Epithelial cell of prostate (primary cell): ENCODE measurements around the gene LAMTOR2.
A peak's percentile ranks its signal among the peaks of the same experiment; 100 is the strongest.
"Not testable (repeated sequence)": the region's sequence is repeated elsewhere in the genome, so short reads cannot be mapped to it uniquely, and the experiment has no call there.

ENCODE experiments used
- DNase-seq: peaks from one replicate; pipeline ENCODE4 v3.0.0-alpha.2; 2011; ENCODE audit warnings: low read depth, low spot score
- H3K27ac ChIP-seq: fragments of 450-650 bp; 2 replicates; pipeline ENCODE4 v1.5.1; 2017; ENCODE audit warnings: mild to moderate bottlenecking

LAMTOR2 gene

DNA sequence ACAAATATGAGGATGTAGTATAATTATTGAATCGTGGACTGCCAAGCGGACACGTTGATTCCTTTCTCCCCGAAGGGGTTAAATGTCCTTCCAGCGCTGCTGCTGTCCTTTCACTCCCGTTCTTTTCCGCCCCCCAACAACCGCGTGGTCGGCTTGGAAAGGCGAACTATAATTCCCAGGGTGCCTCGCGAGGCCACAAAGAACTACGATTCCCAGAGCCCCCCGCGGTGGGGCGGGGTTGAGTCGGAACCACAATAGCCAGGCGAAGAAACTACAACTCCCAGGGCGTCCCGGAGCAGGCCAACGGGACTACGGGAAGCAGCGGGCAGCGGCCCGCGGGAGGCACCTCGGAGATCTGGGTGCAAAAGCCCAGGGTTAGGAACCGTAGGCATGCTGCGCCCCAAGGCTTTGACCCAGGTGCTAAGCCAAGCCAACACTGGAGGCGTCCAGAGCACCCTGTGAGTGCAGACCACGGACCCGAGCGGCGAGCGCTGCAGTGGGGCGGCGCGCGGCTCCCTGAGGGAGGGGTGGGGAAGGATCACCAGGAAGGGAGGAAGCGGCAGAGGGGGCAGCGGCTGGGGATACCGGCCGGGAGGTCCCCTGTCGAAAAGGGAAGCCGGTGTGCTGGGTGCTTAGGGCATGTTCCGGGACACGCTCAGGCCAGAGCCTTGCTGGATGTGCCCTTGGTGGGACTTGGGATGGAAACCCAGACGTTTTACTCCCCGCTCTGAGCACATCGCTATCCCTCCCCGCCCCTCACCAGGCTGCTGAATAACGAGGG, at the start of gene LAMTOR2:
TSS of gene LAMTOR2 (plus strand) at position 283 of the 781 bp plus-strand sequence. CDS start at position 391, 108 bp downstream.
- DNase-seq, result peak; percentile 68
- peak within 1 kb of the TSS; percentile 90 for H3K27ac ChIP-seq

- no peak overlapping the region for H3K27ac ChIP-seq
- no peak for DNase-seq
Observed at GRCh38 chr1:156004843-156005584, 49.6 kb upstream of the LAMTOR2 start.

- DNase-seq, result no peak
- peak overlapping the region; percentile 37 for H3K27ac ChIP-seq
Observed at GRCh38 chr1:156006666-156007376, 47.8 kb upstream of the LAMTOR2 start.

DNA sequence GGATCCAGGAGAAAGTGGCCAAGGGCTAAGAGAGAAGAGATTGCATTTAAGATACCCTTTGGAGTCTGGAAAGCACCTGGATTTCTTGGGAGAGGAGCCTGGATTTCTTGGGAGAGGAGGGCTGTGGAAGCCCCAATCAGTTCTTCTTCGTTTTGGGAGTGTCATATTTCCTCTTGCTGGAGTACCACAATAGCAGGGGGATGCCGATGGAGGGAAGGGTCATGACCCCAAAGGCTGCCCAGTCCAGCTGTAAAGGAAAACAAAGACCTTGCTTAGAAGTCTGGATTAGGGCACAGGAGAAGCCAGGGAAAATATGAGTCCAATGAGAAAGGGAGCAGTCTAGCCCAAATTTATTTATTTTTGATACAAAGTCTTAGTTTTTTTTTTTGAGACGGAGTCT, 45.2 kb upstream of the LAMTOR2 start:
- no peak overlapping the region for H3K27ac ChIP-seq
- no peak for DNase-seq

DNA sequence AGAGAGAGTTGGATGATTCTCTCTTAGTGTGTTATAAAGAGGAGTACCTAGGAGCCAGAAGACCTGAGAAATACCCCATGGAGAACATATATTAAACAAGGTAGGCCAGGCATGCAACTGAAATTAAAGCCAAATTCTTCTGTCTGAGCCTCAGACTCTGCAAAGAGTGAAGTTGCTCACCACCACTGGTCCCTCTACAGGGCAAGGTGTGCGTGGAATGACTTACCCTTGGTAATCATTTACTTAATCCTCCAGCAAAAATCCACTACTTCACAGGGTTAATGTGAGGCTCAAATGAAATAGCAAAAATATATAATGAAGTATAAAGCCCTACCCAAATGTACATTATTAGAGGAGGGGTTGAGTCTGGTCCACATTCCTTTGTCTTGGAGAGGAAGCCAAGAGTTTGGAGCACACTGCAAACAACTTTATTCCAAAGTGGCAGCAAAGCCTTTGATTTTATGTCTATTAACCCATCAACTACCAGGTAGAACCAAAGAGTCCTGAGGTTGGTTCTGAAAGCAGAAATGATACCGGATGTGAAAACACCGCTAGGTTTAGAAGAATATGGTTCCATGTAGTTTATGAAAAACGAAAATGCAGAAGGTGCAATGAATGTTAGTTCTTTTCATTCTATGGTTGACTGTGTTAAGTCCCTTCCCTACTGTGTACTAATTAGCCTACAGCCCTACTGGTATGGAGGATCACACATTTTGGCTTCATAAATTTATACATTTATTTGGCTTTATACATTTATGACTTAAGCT, 42.3 kb upstream of the LAMTOR2 start:
- DNase-seq, result no peak
- H3K27ac ChIP-seq, result no peak overlapping the region

GRCh38 chr1:156014829-156015228, 39.8 kb upstream of the LAMTOR2 start:
- no peak overlapping the region for H3K27ac ChIP-seq
- DNase-seq, result no peak

- no peak overlapping the region for H3K27ac ChIP-seq
- no peak for DNase-seq
Observed at GRCh38 chr1:156019946-156020292, 34.7 kb upstream of the LAMTOR2 start.

GRCh38 chr1:156020293-156021092, 34.1 kb upstream of the LAMTOR2 start, which contains the start of gene SSR2:
Gene SSR2, minus strand, starts transcription at chr1:156020951. Its CDS starts 784 bp downstream, at chr1:156020167.
- H3K27ac ChIP-seq, result peak within 1 kb of the TSS; percentile 46
- peak; percentile 54 for DNase-seq

DNA sequence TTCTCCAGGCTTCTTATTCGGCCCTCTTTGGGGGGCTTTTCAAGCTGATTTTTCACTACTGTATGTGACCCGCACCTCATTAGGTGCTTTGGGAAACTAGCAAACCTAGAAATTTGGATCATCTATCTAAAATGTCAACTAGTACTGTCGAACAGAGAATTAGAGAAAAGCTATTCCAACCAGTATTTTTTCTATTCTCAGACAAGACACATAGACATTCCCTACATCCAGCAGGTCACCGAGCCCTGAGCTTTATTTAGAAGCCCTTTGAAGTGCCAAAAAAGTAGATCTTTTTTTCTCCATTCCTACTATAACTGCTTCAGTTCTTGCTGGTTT, 33.5 kb upstream of the LAMTOR2 start:
- no peak for DNase-seq
- H3K27ac ChIP-seq, result no peak overlapping the region

GRCh38 chr1:156021954-156022353, 32.6 kb upstream of the LAMTOR2 start:
- no peak for DNase-seq
- H3K27ac ChIP-seq, result no peak overlapping the region

DNA sequence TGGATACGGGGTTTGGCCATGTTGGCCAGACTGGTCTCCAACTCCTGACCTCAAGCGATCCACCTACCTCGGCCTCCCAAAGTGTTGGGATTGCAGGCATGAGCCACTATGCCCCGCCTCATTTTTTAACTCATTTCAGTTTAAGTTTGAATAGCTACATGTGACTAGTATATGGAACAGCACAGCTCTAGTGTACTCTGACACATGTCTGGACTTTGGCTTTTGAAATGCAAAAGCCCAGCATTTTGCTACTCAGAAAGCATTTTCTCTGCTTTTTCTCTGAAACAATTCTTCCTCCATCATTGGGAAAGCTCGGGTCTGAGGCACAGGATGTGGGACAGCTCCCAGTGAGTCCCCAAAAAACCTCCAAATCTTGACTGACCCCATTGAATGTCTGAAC, 29.8 kb upstream of the LAMTOR2 start:
- DNase-seq, result no peak
- no peak overlapping the region for H3K27ac ChIP-seq

GRCh38 chr1:156025876-156026275, 28.7 kb upstream of the LAMTOR2 start:
- DNase-seq, result no peak
- no peak overlapping the region for H3K27ac ChIP-seq

DNA sequence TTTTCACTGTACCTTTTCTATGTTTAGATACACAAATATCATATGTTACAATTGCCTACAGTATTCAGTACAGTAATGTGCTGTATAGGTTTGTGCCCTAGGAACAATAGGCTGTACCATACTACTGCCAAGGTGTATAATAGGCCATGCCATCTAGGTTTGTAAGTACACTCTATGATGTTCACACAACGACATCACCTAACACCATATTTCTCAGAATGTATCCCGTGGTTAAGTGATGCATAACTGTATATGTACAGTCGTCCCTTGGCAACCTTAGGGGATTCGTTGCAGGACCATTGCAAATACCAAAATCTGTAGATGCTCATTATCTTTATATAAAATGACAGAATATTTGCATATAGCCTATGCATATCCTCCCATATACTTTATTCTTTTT, 28.0 kb upstream of the LAMTOR2 start:
- H3K27ac ChIP-seq, result no peak overlapping the region
- no peak for DNase-seq

DNA sequence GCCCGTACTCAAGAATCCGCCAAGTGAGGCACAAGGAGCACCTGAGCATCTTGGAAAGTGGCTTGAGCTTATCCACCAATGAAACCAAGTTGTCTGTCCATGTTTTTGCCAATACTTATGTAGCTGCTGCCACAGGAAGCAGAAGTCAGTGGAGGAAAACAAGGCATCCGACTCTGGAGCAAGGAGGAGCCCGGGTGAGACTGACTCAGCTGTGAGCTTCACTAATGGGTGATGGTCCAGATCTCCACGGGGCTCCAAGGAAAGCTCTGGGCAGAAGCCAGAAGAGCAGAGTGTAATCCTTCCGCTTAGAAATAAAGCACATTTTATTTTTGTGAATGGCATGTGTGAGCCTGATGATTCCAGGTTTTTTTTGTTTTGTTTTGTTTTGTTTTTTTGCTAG, 21.6 kb upstream of the LAMTOR2 start:
- no peak for DNase-seq
- H3K27ac ChIP-seq, result no peak overlapping the region

DNA sequence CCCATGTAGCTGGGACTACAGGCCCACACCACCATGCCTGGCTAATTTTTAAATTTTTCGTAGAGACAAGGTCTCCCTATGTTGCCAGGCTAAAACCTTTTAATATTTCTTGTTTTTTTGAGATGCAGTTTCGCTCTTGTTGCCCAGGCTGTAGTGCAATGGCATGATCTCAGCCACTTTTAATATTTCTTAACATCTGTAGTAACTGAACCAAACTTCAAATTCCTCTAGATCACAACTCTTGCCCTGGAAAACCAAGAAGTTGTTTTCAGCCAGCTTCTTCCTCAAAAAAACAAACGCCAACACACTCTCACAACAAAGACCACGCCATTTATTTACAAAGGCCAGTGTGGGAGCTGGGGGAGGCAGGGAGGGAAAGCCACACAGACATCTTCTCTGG, 19.6 kb upstream of the LAMTOR2 start:
- H3K27ac ChIP-seq, DNase-seq: not testable (repeated sequence)

GRCh38 chr1:156042828-156043227, 11.8 kb upstream of the LAMTOR2 start:
- H3K27ac ChIP-seq, result no peak overlapping the region
- DNase-seq, result no peak

GRCh38 chr1:156045076-156045475, 9.5 kb upstream of the LAMTOR2 start:
- no peak overlapping the region for H3K27ac ChIP-seq

GRCh38 chr1:156048663-156049258, 5.8 kb upstream of the LAMTOR2 start:
- no peak for DNase-seq
- no peak overlapping the region for H3K27ac ChIP-seq

More at GRCh38 chr1:156045076-156045475, 9.5 kb upstream of the LAMTOR2 start:
- DNase-seq, result no peak

DNA sequence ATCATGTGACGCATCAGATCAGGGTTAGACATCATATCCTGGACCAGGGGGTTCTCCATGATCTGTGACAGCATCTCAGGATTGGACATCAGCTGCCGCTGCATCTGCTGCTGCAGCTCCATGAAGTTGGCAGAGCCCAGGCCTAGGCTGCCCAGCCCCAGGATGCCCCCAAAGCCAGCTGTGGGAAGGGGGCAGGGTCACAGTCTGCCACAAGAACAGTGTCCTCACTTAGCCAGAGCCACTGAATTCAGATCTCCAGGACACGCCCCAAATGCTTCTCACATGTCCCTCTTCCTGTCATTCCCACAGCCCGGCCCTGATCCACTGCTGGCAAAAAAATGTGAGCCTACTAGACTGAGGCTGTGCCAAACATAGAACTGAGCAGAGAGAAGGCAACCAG, 4.2 kb upstream of the LAMTOR2 start:
- no peak for DNase-seq
- no peak overlapping the region for H3K27ac ChIP-seq
